ENCODE measurements around the gene FHOD3. TPM values are rescaled to one million over a fixed set of nuclear protein-coding genes. Genes with fewer than 3 reads are reported as not detected.

FHOD3 gene
- total RNA-seq, 1 experiment from 2014 or later, result 0.10 TPM

DNA sequence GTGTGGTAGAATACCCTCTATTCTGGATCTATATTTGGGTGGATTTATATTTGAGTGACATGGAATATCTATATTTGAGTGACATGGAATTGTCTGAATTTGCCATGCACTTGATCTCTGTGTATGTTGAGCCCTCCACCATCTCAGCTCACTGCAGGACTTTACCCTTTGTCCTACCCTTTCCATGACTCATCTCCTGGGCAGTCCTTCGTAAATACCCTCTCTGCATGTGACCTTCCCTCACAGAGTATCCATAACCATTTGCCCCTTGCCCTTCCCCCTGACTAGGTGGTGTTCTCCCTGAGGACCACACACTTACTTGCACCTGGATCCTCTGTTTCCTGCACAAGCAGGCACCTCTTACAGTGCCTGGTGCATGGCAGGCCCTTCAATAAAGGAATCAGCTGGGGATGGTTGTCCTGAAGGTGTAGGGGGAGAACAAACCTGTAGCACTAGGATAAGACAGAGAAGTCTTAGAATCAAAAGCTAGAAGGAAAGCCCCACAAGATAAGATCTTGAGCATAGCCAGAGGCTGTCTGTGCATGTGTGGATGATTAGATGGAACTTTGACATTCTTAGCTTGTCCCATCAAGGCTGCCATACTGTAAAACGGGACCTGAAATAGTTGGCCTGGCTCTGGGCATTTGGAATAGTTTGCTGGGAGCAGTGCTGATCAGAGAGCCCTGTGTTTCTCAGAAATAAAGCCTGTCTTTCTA, 230.4 kb downstream of the FHOD3 start:
- Histone ChIP-seq H3K4me3 (no peak overlapping the region), H3K36me3 (no peaks in the 10 kb centered on the region), H3K27ac (no peak overlapping the region), H3K4me1 (no peaks in the 10 kb centered on the region), H3K9me3 (replicated peaks) (no peaks in the 10 kb centered on the region), H3K27me3 (no peaks in the 10 kb centered on the region)
- no peak for DNase-seq

DNA sequence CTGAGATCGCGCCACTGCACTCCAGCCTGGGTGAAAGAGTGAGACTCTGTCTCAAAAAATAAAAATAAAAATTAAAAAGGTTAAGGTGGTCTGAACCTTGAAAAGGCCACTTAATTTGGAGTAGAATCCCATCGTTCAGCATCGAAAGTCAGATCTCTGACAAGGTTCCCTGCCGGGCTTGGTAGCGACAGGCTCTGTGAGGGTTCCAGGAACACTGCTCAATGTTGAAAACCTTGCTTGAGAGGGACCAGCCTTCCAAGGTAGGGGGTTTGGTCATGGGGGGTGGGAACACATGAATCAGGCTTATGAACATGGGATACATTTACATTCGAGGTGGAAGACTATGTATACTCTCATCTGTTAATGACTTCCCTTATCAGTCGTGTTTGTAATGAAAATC, 232.2 kb downstream of the FHOD3 start:
- Histone ChIP-seq H3K27ac (no peak overlapping the region), H3K9me3 (replicated peaks) (no peaks in the 10 kb centered on the region), H3K4me3 (no peak overlapping the region), H3K4me1 (no peaks in the 10 kb centered on the region), H3K27me3 (no peaks in the 10 kb centered on the region), H3K36me3 (no peaks in the 10 kb centered on the region)
- DNase-seq, result no peak

- H3K36me3 ChIP-seq, result no peaks in the 10 kb centered on the region
- DNase-seq, result no peak
- no peak overlapping the region for H3K4me3 ChIP-seq
- H3K9me3 ChIP-seq (replicated peaks), result no peaks in the 10 kb centered on the region
- no peaks in the 10 kb centered on the region for H3K27me3 ChIP-seq
- H3K27ac ChIP-seq, result no peak overlapping the region
- H3K4me1 ChIP-seq, result no peaks in the 10 kb centered on the region
Measured at GRCh38 chr18:36530676-36531405, 233.3 kb downstream of the FHOD3 start.

GRCh38 chr18:36531636-36532035, 234.1 kb downstream of the FHOD3 start:
- Histone ChIP-seq H3K4me3 (no peak overlapping the region), H3K9me3 (replicated peaks) (no peaks in the 10 kb centered on the region), H3K27me3 (no peaks in the 10 kb centered on the region), H3K4me1 (no peaks in the 10 kb centered on the region), H3K36me3 (no peaks in the 10 kb centered on the region), H3K27ac (no peak overlapping the region)
- DNase-seq, result no peak

DNA sequence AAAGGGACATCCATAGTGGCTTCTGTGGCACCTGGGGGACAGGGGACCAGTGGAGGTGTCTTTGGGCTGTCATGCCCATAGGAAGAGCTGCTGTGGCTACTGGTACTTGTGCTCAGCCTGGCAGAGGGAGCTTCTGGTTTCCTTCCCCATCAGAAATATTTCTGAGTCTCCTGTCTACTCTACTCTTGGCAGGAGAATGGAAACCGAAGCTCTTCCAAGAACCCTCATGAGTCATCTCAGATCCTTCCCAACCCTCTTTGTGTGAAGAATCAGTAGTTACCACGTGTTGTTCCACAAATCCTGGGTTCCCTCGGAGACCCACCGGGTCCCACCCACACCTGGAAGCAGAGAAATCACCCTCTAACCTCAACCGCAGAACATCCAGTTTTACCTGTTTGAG, 234.9 kb downstream of the FHOD3 start:
- Histone ChIP-seq H3K36me3 (no peaks in the 10 kb centered on the region), H3K27me3 (no peaks in the 10 kb centered on the region), H3K4me1 (no peaks in the 10 kb centered on the region), H3K27ac (no peak overlapping the region), H3K9me3 (replicated peaks) (no peaks in the 10 kb centered on the region), H3K4me3 (no peak overlapping the region)
- DNase-seq, result no peak

- Histone ChIP-seq H3K4me1 (no peaks in the 10 kb centered on the region), H3K27me3 (no peaks in the 10 kb centered on the region), H3K4me3 (no peak overlapping the region), H3K27ac (no peak overlapping the region), H3K36me3 (no peaks in the 10 kb centered on the region), H3K9me3 (replicated peaks) (no peaks in the 10 kb centered on the region)
- no peak for DNase-seq
Measured at GRCh38 chr18:36532815-36533214, 235.3 kb downstream of the FHOD3 start.

DNA sequence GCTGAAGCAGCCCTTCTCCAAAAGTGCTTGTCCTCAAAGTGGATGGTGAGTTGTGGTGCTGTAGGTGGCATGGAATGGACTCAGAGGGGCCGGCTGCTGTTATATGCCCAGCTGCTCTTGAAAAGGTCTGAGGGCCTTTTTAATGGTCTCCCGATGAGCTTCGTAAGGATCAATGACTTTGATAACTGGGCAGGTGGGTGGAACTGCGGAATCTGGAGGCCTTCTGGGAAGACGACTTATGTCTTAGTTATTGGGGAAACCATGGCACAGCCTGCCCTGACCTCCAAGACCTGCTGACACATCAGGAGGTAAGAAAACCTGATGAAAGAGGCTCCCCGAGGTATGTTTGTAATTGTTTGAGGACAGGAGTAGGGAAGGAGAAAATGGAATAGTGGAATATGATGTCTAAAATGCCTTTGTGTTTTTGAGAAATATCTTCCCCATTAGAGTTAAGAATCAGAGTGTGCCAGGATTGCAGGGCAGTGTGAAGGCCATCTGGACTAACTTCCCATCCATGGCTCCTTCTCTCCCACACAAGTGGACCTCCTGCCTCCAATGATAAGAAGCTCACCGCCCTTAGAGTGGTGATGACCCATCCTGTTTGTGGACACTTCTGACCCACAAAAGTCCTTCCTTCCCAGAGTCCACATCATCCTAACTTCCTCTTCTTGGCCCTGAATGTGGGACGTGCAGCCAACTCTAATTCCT, 236.1 kb downstream of the FHOD3 start:
- Histone ChIP-seq H3K4me1 (no peaks in the 10 kb centered on the region), H3K27ac (no peak overlapping the region), H3K9me3 (replicated peaks) (no peaks in the 10 kb centered on the region), H3K4me3 (no peak overlapping the region), H3K36me3 (no peaks in the 10 kb centered on the region), H3K27me3 (no peaks in the 10 kb centered on the region)
- no peak for DNase-seq

DNA sequence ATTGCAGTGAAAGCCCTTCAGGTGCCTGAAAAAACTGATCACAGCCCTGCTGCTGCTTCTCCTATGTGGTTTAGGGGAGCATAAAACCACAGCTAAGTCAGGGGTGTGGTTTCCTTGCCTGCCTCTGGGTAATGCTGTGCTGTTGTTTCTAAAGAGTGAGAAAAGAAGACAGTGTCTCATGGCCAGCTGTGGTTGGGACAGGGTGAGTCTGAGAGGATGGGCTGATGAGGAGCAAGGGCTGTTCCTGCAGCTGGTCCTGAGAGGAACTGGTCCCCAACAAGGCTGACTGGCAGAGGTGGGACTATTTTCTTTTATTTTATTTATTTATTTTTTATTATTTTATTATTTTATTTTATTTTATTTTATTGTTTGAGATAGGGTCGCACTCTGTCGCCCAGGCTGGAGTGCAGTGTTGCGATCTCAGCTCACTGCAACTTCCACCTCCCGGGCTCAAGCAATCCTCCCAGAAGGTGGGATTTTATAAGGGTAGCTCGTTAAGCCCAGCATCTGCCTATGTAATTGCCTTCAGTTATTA, 236.7 kb downstream of the FHOD3 start:
- DNase-seq, result no peak
- no peak overlapping the region for H3K27ac ChIP-seq
- no peaks in the 10 kb centered on the region for H3K27me3 ChIP-seq
- H3K9me3 ChIP-seq (replicated peaks), result no peaks in the 10 kb centered on the region
- H3K4me3 ChIP-seq, result no peak overlapping the region
- no peaks in the 10 kb centered on the region for H3K36me3 ChIP-seq
- H3K4me1 ChIP-seq, result no peaks in the 10 kb centered on the region

GRCh38 chr18:36535202-36535935, 237.9 kb downstream of the FHOD3 start:
- no peaks in the 10 kb centered on the region for H3K36me3 ChIP-seq
- no peak overlapping the region for H3K27ac ChIP-seq
- no peaks in the 10 kb centered on the region for H3K4me1 ChIP-seq
- no peaks in the 10 kb centered on the region for H3K27me3 ChIP-seq
- no peaks in the 10 kb centered on the region for H3K9me3 ChIP-seq (replicated peaks)
- no peak overlapping the region for H3K4me3 ChIP-seq
- DNase-seq, result no peak

DNA sequence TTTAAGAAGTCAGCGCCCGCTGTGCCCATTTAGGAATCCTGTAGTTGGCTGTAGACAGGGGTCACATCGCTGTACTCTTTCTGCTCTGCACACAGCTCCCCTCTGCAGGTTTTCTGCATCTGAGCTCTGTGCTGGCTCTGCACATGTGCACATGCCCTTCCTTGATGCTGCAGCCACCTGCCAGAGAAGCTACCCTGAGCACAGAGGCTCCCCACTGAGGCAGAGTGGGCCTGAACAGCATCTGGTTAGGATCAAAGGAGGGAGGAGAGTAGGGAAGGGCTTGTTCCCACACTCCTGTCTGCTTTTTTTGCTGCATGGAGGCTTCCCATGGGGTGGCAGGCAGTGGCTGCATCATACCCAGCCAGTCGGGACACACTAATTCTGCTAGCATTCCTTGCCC, 238.9 kb downstream of the FHOD3 start:
- Histone ChIP-seq H3K36me3 (no peaks in the 10 kb centered on the region), H3K27ac (no peak overlapping the region), H3K4me3 (no peak overlapping the region), H3K9me3 (replicated peaks) (no peaks in the 10 kb centered on the region), H3K4me1 (no peaks in the 10 kb centered on the region), H3K27me3 (no peaks in the 10 kb centered on the region)
- DNase-seq, result no peak

DNA sequence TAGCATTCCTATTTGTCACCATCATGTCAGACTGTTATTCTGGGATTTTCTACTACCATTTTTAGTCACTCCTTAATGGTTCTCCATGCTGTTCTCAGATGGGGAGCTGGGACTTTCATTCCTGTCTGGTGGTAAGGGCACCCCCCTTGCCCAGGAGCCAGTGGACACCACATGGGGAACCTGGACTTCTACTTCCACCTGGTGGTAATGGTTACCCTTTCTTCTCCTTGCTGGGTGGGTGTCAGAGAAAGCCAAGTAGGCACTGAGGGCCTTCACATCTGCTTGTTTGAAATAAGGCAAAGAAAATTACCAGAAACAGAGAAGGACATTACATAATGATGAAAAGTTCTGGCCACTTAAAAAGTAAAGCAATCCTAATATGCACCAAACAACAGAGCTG, 239.8 kb downstream of the FHOD3 start:
- Histone ChIP-seq H3K36me3 (no peaks in the 10 kb centered on the region), H3K4me1 (no peaks in the 10 kb centered on the region), H3K4me3 (no peak overlapping the region), H3K9me3 (replicated peaks) (no peaks in the 10 kb centered on the region), H3K27me3 (no peaks in the 10 kb centered on the region), H3K27ac (no peak overlapping the region)
- no peak for DNase-seq

GRCh38 chr18:36539674-36540231, 242.2 kb downstream of the FHOD3 start:
- Histone ChIP-seq H3K4me3 (no peak overlapping the region), H3K27me3 (no peaks in the 10 kb centered on the region), H3K36me3 (no peaks in the 10 kb centered on the region), H3K9me3 (replicated peaks) (no peaks in the 10 kb centered on the region), H3K4me1 (no peaks in the 10 kb centered on the region), H3K27ac (no peak overlapping the region)
- DNase-seq, result no peak

GRCh38 chr18:36543030-36543429, 245.5 kb downstream of the FHOD3 start:
- Histone ChIP-seq H3K27ac (no peak overlapping the region), H3K4me3 (no peak overlapping the region), H3K9me3 (replicated peaks) (no peaks in the 10 kb centered on the region), H3K4me1 (no peaks in the 10 kb centered on the region), H3K36me3 (no peaks in the 10 kb centered on the region), H3K27me3 (no peaks in the 10 kb centered on the region)
- no peak for DNase-seq

GRCh38 chr18:36543991-36544725, 246.6 kb downstream of the FHOD3 start:
- H3K36me3 ChIP-seq, result no peaks in the 10 kb centered on the region
- no peak overlapping the region for H3K27ac ChIP-seq
- no peaks in the 10 kb centered on the region for H3K27me3 ChIP-seq
- no peaks in the 10 kb centered on the region for H3K9me3 ChIP-seq (replicated peaks)
- no peaks in the 10 kb centered on the region for H3K4me1 ChIP-seq
- no peak for DNase-seq
- H3K4me3 ChIP-seq, result no peak overlapping the region
